ENCODE data around the gene AKR1E2.

Gene AKR1E2

GRCh38 chr10:4830551-4830950 lies 4.5 kb downstream of the AKR1E2 start (continued):
- TF ChIP-seq PRDM6 (tag by site-specific recombination; IDR thresholded peaks at IDR 0.05) (no peak), HIC1 (tag by site-specific recombination; IDR thresholded peaks at IDR 0.05) (no peak), ZSCAN5A (tag by site-specific recombination; IDR thresholded peaks at IDR 0.05) (no peak), ZSCAN4 (tag by site-specific recombination; IDR thresholded peaks at IDR 0.05) (no peak)

- Histone ChIP-seq H3K36me3 (ENCODE audit: control insufficient read depth in 2 of 2, insufficient read depth in 1 of 2, low read length in 2 of 2) (no peaks in the 10 kb centered on the region), H3K27ac (ENCODE audit: extremely low read depth, low read depth, low read length) (no peak overlapping the region), H3K4me3 (ENCODE audit: low read depth, low read length) (no peak overlapping the region), H3K4me1 (ENCODE audit: control insufficient read depth, insufficient read depth, low read length) (no peaks in the 10 kb centered on the region), H3K9me3 (ENCODE audit: control insufficient read depth, insufficient read depth, low read depth, low read length) (no peaks in the 10 kb centered on the region)
- POLR2A ChIA-PET, result no interaction called here
- no peak for TF ChIP-seq KLF9 (tag by site-specific recombination; IDR thresholded peaks at IDR 0.05; ENCODE audit: low read depth)
- CTCF ChIA-PET, result interaction anchor here (1.2 to 12.0 kb wide), 2 partner anchors 9 to 19 kb away, joined by 3 to 93 read pairs; no protein-coding TSS in a partner anchor
These were observed 5.1 kb downstream of the AKR1E2 start for GRCh38 chr10:4831091-4831490.

GRCh38 chr10:4833286-4833685 lies 7.3 kb downstream of the AKR1E2 start:
- Histone ChIP-seq H3K27ac (ENCODE audit: extremely low read depth, low read depth, low read length) (no peak overlapping the region), H3K4me3 (ENCODE audit: low read depth, low read length) (no peak overlapping the region), H3K9me3 (ENCODE audit: control insufficient read depth, insufficient read depth, low read depth, low read length) (no peaks in the 10 kb centered on the region), H3K4me1 (ENCODE audit: control insufficient read depth, insufficient read depth, low read length) (no peaks in the 10 kb centered on the region), H3K36me3 (ENCODE audit: control insufficient read depth in 2 of 2, insufficient read depth in 1 of 2, low read length in 2 of 2) (no peaks in the 10 kb centered on the region)
- ChIA-PET POLR2A (no interaction called here), CTCF (interaction anchor here (0.6 to 12.0 kb wide), 3 partner anchors 17 to 1023 kb away, joined by 3 to 93 read pairs (median 3); no protein-coding TSS in a partner anchor)
- TF ChIP-seq ZNF121 (tag by site-specific recombination; IDR thresholded peaks at IDR 0.05) (no peak), MZF1 (tag by site-specific recombination; IDR thresholded peaks at IDR 0.05; ENCODE audit: borderline replicate concordance) (no peak), ATF2 (tag by site-specific recombination; IDR thresholded peaks at IDR 0.05; ENCODE audit: low read depth) (no peak), ZFP41 (tag by site-specific recombination; IDR thresholded peaks at IDR 0.05; ENCODE audit: borderline replicate concordance) (no peak)

- Histone ChIP-seq H3K27ac (ENCODE audit: extremely low read depth, low read depth, low read length) (no peak overlapping the region), H3K4me1 (ENCODE audit: control insufficient read depth, insufficient read depth, low read length) (no peaks in the 10 kb centered on the region), H3K9me3 (ENCODE audit: control insufficient read depth, insufficient read depth, low read depth, low read length) (no peaks in the 10 kb centered on the region), H3K4me3 (ENCODE audit: low read depth, low read length) (no peak overlapping the region), H3K36me3 (ENCODE audit: control insufficient read depth in 2 of 2, insufficient read depth in 1 of 2, low read length in 2 of 2) (no peaks in the 10 kb centered on the region)
- ChIA-PET CTCF (interaction anchor here (12.0 kb wide), 1 partner anchor 15 kb away, joined by 93 read pairs; no protein-coding TSS in a partner anchor), POLR2A (no interaction called here)
- TF ChIP-seq PRDM4 (tag by site-specific recombination; IDR thresholded peaks at IDR 0.05), result no peak
- no peak for TF ChIP-seq ZNF843 (tag by site-specific recombination; IDR thresholded peaks at IDR 0.05)
- TF ChIP-seq ZBTB7A (tag by site-specific recombination; IDR thresholded peaks at IDR 0.05; ENCODE audit: low read depth), result no peak
- TF ChIP-seq ZFP37 (tag by site-specific recombination; IDR thresholded peaks at IDR 0.05), result no peak
- TF ChIP-seq ZNF362 (tag by site-specific recombination; IDR thresholded peaks at IDR 0.05), result no peak
- no peak for TF ChIP-seq ZNF248 (tag by site-specific recombination; IDR thresholded peaks at IDR 0.05)
- TF ChIP-seq ZNF112 (tag by site-specific recombination; IDR thresholded peaks at IDR 0.05), result no peak
These were observed 8.9 kb downstream of the AKR1E2 start for GRCh38 chr10:4834898-4835405.

All from HEK293 (cell line).